GM18526 (cell line): ENCODE results near the gene GPLD1.

Source experiments
- POLR2A ChIP-seq: IDR thresholded peaks from 3 replicates; pipeline ENCODE4 v1.6.1; 2011; ENCODE audit not compliant: insufficient read length; ENCODE audit errors: extremely low read depth

Gene GPLD1

DNA sequence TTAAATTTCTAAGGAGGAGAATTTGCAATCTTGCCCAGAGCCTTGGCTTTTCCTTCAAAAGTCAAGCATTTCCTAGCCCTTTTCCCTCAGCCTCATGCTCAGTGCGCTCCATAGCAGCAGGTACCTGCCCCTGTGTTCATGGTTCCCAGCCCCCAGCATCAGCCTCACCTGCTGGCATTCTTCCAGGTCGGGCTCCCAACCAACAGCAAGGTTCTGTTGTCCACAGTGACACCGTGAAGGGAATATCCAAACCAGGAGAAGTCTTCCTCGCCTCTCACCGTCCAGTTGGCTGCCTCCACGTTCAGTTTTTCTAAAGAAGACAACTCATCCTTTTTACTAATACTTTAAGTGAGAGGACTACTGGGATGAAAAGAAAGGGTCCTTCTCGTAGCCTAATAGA is 42.7 kb downstream of the GPLD1 start:
- no peak for TF ChIP-seq POLR2A

DNA sequence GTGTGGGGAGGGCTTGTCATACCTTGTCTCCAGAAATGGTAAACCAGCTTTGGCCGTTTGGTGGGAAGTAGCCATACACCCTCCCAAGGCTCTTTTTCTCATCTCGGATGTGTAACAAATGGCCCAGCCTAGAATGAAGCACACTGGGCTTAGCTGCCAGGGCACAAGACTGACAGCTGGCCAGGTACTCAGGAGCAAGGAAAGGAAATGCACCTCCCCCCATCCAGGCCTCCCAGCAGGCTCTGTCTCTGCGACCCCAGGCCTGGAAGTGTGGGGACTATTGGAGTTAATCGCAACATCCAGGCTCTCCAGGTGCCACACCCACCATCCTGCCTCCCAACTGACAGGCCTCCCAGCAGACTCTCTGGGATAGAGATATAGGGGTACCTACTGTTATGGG is 43.7 kb downstream of the GPLD1 start:
- no peak for TF ChIP-seq POLR2A

DNA sequence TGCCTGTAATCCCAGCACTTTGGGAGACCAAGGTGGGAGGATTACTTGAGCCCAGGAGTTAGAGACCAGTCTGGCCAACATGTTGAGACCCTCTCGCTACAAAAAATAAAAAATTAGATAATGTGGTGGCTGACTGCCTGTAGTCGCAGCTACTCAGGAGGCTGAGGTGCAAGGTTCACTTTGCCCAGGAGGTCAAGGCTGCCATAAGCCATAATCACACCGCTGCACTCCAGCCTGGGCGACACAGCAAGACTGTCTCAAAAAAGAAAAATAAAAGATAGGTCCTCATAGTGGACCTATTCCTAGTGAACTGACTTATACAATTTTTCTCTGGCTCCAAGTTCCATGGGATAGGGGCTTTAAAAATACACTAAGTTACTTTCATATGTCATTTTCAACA is 44.8 kb downstream of the GPLD1 start:
- no peak for TF ChIP-seq POLR2A

DNA sequence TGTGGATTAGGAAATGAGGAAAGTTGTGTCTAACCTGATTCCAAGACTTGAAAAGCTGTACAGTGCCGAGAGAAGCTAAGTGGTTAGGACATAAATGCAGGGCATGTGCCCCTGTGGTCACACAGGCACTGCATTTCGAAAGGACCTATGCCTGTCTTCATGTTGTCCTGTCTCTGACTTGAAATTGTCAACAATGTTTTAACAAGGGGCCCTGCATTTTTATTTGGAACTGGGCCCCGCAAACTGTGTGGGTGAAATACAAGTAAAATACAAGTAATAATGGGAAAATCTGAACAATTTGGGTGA is 47.8 kb downstream of the GPLD1 start:
- no peak for TF ChIP-seq POLR2A

DNA sequence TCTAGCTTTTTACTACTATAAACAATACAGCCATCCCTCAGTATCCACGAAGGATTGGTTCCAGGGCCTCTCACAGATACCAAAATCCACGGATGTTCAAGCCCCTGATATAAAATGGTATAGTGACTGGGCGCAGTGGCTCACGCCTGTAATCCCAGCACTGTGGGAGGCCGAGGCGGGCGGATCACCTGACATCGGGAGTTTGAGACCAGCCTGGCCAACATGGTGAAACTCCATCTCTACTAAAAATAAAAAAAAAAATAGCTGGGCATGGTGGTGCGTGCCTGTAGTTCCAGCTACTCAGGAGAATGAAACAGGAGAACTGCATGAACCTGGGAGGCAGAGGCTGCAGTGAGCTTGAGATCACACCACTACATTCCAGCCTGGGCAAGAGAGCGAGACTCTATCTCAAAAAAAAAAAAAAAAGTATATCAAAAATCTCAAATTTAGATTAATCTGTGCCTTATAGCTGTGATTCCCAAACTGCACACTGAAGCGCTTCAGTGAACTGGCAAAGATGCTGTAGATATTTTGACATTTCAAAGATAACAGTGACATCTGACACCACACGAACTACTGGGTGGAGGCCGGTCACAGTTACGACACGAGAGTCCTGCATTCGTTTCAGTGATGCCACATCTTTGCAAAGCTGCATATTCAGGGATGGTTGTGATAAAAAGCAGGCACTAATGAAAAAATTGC is 48.3 kb downstream of the GPLD1 start:
- no peak for TF ChIP-seq POLR2A

DNA sequence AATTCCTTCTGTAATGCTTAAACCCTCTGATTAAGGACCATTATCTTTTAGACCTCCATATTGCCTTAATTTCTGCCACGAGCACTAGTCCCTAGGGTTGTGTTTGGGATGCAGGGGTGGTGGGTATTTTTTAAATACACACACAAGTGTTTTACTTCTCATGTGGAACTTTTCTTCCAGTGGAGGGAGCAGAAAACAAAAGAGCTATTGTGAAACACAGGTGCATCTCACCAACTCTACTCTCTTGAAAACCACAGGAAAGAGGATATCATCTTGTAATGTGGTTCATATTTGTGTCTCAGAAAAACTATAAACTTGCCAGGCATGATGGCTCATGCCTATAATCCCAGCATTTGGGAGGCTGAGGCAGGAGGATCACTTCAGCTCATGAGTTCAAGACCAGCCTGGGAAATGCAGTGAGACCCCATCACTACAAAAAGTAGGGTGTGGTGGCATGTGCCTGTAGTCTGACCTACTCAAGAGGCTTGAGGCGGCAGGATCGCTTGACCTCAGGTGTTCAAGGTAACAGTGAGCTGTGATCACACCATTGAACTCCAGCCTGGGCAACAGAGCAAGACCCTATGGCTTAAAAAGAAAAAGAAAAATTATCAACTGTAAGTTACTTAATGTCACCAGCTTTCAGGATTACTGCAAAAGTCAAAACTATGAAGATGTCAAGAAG is 49.4 kb downstream of the GPLD1 start:
- TF ChIP-seq POLR2A = no peak

DNA sequence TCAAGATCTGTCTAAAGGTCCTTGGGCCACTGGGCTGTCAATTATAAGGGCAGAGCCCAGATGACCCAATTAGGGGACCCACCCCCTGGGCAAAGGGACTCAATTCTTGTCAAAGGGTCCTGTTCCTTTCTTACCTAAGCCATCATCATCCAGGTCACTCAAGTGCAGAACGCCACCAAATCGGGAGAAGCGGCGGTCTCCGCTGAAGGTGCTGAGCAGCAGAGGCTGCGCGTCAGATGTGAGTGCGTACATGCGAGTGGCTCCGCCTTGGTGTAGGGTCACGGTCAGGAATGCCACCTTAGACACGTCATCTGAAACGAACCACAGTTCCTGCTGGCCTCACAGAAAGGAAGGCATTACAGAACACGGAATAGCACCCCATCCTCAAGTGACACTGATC is 52.4 kb downstream of the GPLD1 start:
- no peak for TF ChIP-seq POLR2A

DNA sequence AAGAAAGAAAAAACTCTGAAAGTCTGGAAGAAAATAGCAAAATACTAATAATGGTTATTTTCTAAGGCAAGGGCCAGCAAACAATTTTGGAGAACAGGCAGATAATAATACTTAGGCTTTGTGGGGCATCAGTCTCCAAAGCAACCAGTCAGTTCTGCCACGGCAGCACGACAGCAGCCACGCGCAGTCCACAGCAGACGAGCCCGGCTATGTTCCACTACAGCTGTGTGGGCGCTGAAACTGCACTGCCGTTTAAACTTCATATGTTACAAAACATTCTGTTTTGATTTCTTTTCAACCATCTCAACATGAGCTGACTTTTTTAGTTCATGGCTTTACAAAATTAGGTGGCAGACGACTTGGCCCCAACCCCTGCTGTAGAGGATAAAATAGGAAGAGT is 56.8 kb downstream of the GPLD1 start:
- TF ChIP-seq POLR2A = no peak

DNA sequence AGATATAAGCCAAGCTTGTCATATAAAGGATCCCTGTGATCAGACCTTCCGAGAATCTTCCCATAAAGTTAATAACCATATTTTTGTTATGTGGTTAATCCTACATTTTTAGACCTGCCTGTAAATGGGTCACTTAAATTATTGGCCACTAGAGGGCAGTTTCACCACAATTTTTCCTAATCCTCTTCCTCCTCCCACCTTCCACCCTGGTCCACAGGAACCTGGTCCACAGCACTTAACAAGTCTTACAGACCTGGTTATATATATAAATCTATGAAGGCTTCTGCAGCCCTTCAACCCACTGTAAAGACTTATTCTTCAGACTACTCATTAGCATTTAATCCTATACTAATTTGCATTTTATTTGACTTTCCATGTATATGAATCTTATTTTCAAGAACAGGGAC is 58.3 kb downstream of the GPLD1 start:
- no peak for TF ChIP-seq POLR2A

DNA sequence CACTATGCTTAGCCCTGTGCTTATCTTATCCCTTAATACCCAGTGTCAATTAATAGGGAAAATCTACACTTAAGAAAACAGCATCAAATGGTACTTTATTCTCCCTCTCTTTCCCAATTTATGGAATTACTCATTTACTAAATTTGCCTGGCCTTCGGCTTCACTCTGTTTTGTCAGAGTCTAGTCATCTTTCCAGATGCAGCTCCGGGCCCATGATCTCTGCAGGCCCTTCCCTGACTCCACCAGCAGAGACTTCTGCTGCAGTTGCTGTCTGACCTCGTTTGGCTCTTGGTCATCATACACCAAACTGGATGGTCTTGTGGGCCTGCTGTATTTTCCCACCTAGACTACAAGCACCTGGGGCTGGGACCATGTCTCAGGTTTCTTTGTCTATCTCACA is 59.3 kb downstream of the GPLD1 start:
- no peak for TF ChIP-seq POLR2A

DNA sequence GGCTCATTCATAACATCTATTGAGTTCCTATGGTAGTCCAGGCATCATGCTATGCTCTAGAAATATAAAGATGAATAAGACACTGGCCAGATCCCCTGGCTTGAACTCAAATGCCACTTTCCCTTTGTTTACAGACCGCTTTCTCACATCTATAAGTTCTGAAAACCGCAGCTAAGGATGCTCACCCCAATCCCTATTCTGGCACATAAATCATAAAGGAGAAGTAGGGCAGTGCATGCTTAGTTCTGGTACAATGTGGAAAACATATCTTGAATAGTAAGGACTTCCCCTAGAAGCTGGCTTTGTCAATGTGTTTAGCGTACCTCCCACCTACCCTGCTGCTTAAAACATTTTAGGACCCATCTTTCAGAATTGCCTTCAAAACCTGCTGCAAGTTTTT is 60.2 kb downstream of the GPLD1 start:
- no peak for TF ChIP-seq POLR2A

DNA sequence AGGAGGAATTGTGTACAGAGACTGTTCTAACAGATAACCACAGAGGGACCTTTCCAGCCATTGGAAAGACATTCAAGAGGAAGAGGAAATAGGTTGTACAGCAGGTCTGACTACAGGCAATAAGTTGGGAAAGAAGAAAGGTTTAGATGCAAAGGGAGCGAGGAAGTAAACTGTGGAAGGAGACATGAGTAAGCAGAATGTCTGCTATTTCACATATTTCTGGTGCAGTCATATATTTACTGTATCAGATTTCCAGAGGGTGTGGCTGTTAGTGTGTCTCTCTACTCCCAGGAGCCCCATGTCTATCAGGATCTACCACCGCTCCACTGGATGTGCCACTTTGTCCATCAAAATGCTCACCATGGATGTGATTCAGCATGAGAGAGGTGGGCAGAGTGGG is 60.8 kb downstream of the GPLD1 start:
- TF ChIP-seq POLR2A = no peak

DNA sequence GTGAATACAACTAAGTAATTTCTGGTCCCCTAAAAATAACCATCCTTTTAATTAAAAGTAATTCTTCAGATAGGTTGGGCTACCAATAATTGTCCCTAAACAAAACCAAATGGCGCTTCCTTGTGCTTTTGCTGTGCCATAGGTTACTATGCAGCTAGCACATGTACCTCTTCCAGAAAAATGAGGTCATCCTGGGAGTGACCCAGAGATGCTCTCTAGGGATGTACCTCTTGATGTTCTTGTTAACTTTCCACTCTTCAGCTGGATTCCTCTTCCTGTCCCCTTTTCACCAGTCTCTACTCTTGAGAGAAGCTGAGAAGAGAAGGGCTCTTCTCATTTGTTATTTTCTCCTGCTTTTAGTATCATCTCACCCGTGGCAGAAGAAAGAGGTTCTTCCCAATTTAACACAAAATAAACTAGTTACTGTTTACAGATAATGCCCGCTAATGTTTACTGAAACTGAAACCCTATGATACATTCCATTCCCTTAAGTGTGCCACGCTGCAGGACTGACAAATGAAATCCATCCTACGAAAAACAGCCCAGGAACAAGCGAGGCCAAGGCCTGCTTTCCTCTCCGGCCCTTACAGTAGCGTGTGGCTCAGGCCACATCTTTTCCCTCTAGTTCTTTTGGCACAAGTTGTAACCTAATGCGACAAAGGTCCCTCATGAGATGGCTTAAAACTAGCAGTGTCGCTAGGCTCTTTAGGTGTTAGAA is 62.5 kb downstream of the GPLD1 start:
- TF ChIP-seq POLR2A = no peak

DNA sequence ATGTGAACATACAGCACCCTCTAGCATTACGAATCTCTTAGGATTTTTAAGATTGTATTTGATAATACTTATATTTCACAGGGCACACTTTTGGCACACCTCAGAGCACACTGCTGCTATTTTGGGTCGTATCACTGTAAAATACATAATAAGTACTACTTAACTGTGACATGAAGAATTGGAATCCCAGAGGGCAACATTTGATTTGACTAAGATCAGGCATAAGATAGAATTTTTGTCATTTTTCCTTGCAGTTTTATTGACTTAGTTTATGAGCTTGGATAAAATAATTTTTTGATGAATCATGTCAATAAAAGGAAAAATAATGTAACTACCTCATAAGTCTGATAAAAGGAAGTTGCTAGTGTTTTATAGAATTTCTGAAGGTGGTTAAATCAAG is 64.3 kb downstream of the GPLD1 start:
- TF ChIP-seq POLR2A = no peak

DNA sequence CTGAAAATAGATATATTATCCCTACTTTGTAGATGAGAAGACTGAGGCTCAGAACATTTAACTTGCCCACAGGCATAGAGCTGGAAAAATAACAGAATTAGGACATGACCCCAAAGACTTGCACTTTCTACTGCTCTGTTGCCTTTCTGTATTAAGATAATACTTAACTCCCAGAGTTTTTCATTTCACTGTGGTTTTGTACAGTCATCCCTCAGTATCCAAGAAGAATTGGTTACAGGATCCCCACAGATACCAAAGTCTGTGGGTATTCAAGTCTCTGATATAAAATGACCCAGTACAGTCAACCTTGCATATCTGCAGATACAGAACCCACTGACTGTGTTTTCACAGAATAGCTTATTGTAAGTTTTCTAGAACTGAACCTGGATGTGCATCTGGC is 69.9 kb downstream of the GPLD1 start:
- TF ChIP-seq POLR2A = no peak

DNA sequence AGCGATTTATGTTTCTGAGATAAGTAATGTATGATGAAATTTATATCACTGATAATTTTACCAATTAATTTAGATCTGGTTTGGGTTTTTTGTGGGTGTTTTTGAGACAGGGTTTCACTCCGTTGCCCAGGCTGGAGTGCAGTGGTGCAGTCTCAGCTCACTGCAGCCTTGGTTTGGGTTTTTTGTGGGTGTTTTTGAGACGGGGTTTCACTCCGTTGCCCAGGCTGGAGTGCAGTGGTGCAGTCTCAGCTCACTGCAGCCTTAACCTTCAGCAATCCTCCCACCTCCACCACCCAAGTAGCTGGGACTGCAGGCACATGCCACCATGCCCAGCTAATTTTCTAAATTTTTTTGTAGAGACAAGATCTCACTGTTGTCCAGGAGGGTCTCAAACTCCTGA is 73.6 kb downstream of the GPLD1 start:
- TF ChIP-seq POLR2A = no peak
